Psoas muscle (tissue), 8 donors: ENCODE results near the gene ETS1. TPM values are rescaled to one million over a fixed set of nuclear protein-coding genes. Genes with fewer than 3 reads are reported as not detected.

Experiments used
- ATAC-seq, 4 donors: fragments of 200-7000 bp; cut with Tn5 transposase; one replicate each; pipeline ENCODE4 v1.9.1; 2020; ENCODE audit warnings: moderate library complexity in 3 of 4, mild to moderate bottlenecking in 2 of 4
- DNase-seq, 2 donors: peaks; one replicate each; pipeline ENCODE4 v3.0.0-alpha.2; 2020
- H3K27ac ChIP-seq: fragments of 200-600 bp; one replicate; pipeline ENCODE4 v1.8.0; 2022
- H3K27me3 ChIP-seq, 3 donors: fragments of 200-600 bp in 1 of 3; one replicate each; pipeline versions ENCODE4 v1.6.1 to v1.8.0; 2013 to 2022; ENCODE audit warnings: low read length in 2 of 3, mild to moderate bottlenecking in 2 of 3, moderate library complexity in 1 of 3; ENCODE audit not compliant: insufficient read depth in 3 of 3
- H3K36me3 ChIP-seq, 2 donors: fragments of 200-600 bp in 1 of 2; one replicate each; pipeline versions ENCODE4 v1.6.1 to v1.8.0; 2013 to 2022; ENCODE audit warnings: low read depth in 1 of 2, mild to moderate bottlenecking in 1 of 2, moderate library complexity in 1 of 2; ENCODE audit not compliant: insufficient read depth in 1 of 2
- H3K4me1 ChIP-seq: fragments of 200-600 bp; one replicate; pipeline ENCODE4 v1.8.0; 2022
- H3K4me3 ChIP-seq: fragments of 200-600 bp; one replicate; pipeline ENCODE4 v1.8.0; 2022; ENCODE audit warnings: mild to moderate bottlenecking
- H3K9me3 ChIP-seq: fragments of 200-600 bp; one replicate; pipeline ENCODE4 v1.8.0; 2022
- CTCF ChIP-seq: fragments of 200-600 bp; IDR thresholded peaks from one replicate; pipeline ENCODE4 v1.8.0; 2022; ENCODE audit warnings: antibody characterized with exemption
- WGBS, 3 donors: extraction: QIAGEN DNeasy Blood & Tissue Kit; methylation state at CpG; one replicate each; pipeline versions ENCODE4 v1.1.6 to v1.1.7; 2013; 5-methylcytosine and 5-hydroxymethylcytosine counted together
- intact Hi-C, 2 donors: fragments of 100-400 bp; cut with DNase I; formaldehyde crosslinking; loops; one replicate each; pipeline versions ENCODE4 v1.11.0 to v1.14.2; 2022
- polyA plus RNA-seq, 3 donors: library from polyadenylated mRNA; stranded (reverse); fragments of 200-250 nt; gene quantifications; one replicate each; pipeline ENCODE4 v1.2.3, GENCODE V29; 2013
- total RNA-seq, 4 donors: library from RNA; stranded (reverse); fragmentation: NEBNext Ultra II Directional in 2 of 4; extraction: Animal tissue kit (Norgen Biotek cat#: 25700) in 2 of 4; gene quantifications; one replicate each; pipeline versions ENCODE4 v1.2.1 to v1.2.4, GENCODE V29; 2021 to 2023
- donor health status: healthy with polysubstance abuse.
- donor health status: DM: no; HTN: no; CAD: no; lungs with moderate emphysema.
- donor health status: Bipolar disorder and iron deficiency.
- donor health status: healthy.
- donor health status: DM: yes; HTN: yes; CAD: no.
- donor health status: DM: no; HTN: no; CAD: no.
- donor health status: DM: no; HTN: no; CAD: no.
- donor health status: DM: yes; HTN: yes; CAD: no.

The ETS1 gene
- total and polyA plus RNA-seq, 7 donors: 8.5 to 32.4 (median 19.3) TPM

- ATAC-seq: no peak
- Histone ChIP-seq H3K4me3 (no peak overlapping the region), H3K4me1 (peaks cover 11% of the 10 kb centered on the region), H3K36me3 (no peaks in the 10 kb centered on the region), H3K9me3 (no peaks in the 10 kb centered on the region), H3K27ac (peak overlapping the region; percentile 38), H3K27me3 (no peaks in the 10 kb centered on the region)
- 43 to 55% (median 54%) methylated on average over 1 of the region's 1 CpG for WGBS, 3 donors
- intact Hi-C loops: no loop called here
- no peak for DNase-seq
- TF ChIP-seq CTCF: no peak
Measured at GRCh38 chr11:128525411-128526243, 61.7 kb downstream of the ETS1 start.

- H3K27me3 ChIP-seq: no peaks in the 10 kb centered on the region
- H3K4me1 ChIP-seq: peaks cover 18% of the 10 kb centered on the region
- no peaks in the 10 kb centered on the region for H3K36me3 ChIP-seq
- intact Hi-C loops: no loop called here
- H3K27ac ChIP-seq: peak overlapping the region; percentile 93
- no peak overlapping the region for H3K4me3 ChIP-seq
- ATAC-seq (no peak), DNase-seq (no peak)
- H3K9me3 ChIP-seq: no peaks in the 10 kb centered on the region
- no peak for TF ChIP-seq CTCF
- WGBS, 3 donors: 91 to 92% (median 91%) methylated on average over 4 of the region's 4 CpGs
Measured at GRCh38 chr11:128524172-128524571, 63.2 kb downstream of the ETS1 start.

GRCh38 chr11:128523641-128524040 lies 63.7 kb downstream of the ETS1 start:
- peak overlapping the region; percentile 93 for H3K27ac ChIP-seq
- H3K4me1 ChIP-seq: peaks cover 18% of the 10 kb centered on the region
- WGBS, 3 donors: 23 to 53% (median 24%) methylated on average over 2 of the region's 2 CpGs
- no peak overlapping the region for H3K4me3 ChIP-seq
- H3K27me3 ChIP-seq: no peaks in the 10 kb centered on the region
- H3K36me3 ChIP-seq: no peaks in the 10 kb centered on the region
- DNase-seq (no peak), ATAC-seq (no peak)
- H3K9me3 ChIP-seq: no peaks in the 10 kb centered on the region
- intact Hi-C loops: no loop called here
- no peak for TF ChIP-seq CTCF

- DNase-seq (no peak), ATAC-seq (no peak)
- H3K4me3 ChIP-seq: peak overlapping the region; percentile 88
- intact Hi-C loops: no loop called here
- no peaks in the 10 kb centered on the region for H3K9me3 ChIP-seq
- no peak for TF ChIP-seq CTCF
- WGBS, 3 donors: 20 to 31% (median 23%) methylated on average over 6 of the region's 6 CpGs
- H3K4me1 ChIP-seq: peaks cover 18% of the 10 kb centered on the region
- H3K36me3 ChIP-seq: no peaks in the 10 kb centered on the region
- H3K27me3 ChIP-seq: no peaks in the 10 kb centered on the region
- peak overlapping the region; percentile 93 for H3K27ac ChIP-seq
Measured at GRCh38 chr11:128522943-128523518, 64.3 kb downstream of the ETS1 start.
